ENCODE results near the gene AIG1. TPM values are rescaled to one million over a fixed set of nuclear protein-coding genes. Genes with fewer than 3 reads are reported as not detected.
"Not testable (repeated sequence)": the region's sequence is repeated elsewhere in the genome, so short reads cannot be mapped to it uniquely, and the experiment has no call there.

AIG1 gene
- total RNA-seq, 1 experiment from 2014 or later = 18.6 TPM

DNA sequence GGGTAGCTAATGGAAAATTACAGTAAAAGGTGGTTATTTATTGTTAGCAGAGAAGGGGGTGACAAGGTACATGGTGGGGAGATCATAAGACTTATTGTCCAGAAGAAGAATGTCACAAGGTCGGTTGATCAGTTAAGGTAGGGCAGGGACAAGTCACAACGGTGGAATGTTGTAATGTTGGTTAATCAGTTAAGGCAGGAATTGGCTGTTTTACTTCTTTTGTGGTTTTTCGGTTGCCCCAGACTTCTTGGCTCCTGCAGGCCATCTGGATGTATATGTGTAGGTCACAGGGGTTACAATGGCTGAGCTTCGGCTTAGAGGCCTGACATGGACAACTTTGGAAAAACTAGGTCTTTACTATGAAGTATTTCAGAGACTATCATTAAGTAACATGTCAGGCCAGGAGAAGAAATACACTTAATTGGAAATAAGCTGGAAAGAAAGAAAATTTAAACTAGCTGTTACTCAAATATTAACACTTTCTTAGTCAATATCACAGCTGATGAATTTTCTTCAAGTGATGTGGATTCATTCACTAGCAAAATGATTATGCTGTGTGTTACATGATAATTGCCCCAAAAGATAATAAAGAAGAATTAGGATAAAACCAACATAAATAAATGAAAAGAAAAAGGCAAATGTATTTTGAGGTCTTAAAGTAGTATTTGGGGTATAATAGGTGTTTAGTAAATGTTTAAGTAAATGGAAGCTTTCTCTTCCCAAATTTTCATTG, 4.4 kb downstream of the AIG1 start:
- Histone ChIP-seq H3K27me3 (ENCODE audit: control insufficient read depth, insufficient read depth, low read length) (no peaks in the 10 kb centered on the region), H3K36me3 (replicated peaks; ENCODE audit: control insufficient read depth, insufficient read depth, low read length) (no peaks in the 10 kb centered on the region), H3K4me3 (ENCODE audit: insufficient read depth, low read depth, low read length) (no peak overlapping the region)
- no peak for DNase-seq

DNA sequence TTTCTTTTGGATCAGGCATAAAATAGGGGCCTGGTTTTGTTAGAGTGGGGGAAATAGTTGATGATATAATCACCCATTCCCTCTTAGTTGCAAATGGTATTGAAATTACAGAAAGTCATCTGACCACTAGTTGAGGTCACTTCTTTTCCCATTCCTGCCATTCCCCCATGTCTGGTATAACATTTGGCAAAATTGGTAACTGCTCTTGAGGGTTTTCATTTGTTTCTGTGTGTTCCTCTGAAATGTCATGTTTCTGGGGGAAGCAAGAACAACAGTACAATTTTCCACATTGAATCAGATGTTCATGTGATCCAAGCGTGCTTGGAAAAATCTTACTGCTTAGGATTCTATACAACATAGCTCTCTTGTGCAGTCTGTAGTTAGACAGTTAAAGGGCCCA, 7.3 kb downstream of the AIG1 start:
- no peaks in the 10 kb centered on the region for H3K27me3 ChIP-seq (ENCODE audit: control insufficient read depth, insufficient read depth, low read length)
- no peak overlapping the region for H3K4me3 ChIP-seq (ENCODE audit: insufficient read depth, low read depth, low read length)
- DNase-seq = no peak
- H3K36me3 ChIP-seq (replicated peaks; ENCODE audit: control insufficient read depth, insufficient read depth, low read length) = no peaks in the 10 kb centered on the region

DNA sequence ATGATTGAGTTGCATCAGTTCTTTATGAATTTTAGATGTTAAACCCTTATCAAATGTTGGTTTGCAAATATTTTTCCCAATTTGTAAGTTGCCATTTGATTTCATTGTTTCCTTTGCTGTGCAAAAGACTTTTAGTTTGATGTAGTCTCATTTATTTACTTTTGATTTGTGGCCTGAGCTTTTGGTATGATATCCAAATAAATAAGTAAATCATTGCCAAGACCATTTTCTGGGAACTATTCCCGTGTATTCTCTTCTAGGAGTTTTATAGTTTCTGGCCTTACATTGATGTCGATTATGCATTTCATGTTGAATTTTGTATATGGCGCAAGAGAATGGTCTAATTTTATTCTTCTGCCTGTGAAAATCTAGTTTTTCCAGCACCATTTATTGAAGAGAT, 13.4 kb downstream of the AIG1 start:
- no peak for DNase-seq
- no peaks in the 10 kb centered on the region for H3K27me3 ChIP-seq (ENCODE audit: control insufficient read depth, insufficient read depth, low read length)

DNA sequence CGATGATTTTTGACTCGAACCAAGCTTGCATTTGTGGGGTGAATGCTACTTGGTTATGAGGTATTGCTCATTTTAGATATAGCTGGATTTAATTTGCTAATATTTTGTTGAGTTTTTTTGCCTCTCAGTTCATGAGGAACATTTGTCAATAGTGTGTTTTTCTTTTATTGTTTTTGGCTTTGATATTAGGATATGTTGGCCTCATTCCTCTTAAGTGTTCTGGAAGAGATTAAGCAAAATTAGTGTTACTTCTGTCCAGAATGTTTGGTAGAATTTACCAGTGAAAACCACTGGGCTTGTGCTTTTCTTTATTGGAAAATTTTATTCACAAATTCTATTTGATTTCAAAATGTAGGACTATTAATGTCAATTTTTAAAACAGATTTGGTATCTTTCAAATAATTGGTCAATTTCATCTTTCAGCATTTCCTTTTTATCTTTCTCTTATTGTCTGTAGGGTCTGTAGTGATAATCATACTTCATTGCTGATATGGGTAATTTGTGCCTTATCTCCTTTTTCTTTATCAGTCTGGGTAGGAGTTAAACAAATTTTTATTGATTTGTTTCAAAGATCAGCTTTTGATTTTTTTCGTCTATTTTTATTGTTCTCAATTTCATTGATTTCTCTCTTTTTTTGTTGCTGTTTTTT, 14.1 kb downstream of the AIG1 start:
- DNase-seq = no peak
- no peak overlapping the region for H3K4me3 ChIP-seq (ENCODE audit: insufficient read depth, low read depth, low read length)
- H3K36me3 ChIP-seq (replicated peaks; ENCODE audit: control insufficient read depth, insufficient read depth, low read length) = no peaks in the 10 kb centered on the region
- no peaks in the 10 kb centered on the region for H3K27me3 ChIP-seq (ENCODE audit: control insufficient read depth, insufficient read depth, low read length)

More for the DNA sequence above, 13.4 kb downstream of the AIG1 start:
- Histone ChIP-seq H3K4me3 (ENCODE audit: insufficient read depth, low read depth, low read length) (no peak overlapping the region), H3K36me3 (replicated peaks; ENCODE audit: control insufficient read depth, insufficient read depth, low read length) (no peaks in the 10 kb centered on the region)

DNA sequence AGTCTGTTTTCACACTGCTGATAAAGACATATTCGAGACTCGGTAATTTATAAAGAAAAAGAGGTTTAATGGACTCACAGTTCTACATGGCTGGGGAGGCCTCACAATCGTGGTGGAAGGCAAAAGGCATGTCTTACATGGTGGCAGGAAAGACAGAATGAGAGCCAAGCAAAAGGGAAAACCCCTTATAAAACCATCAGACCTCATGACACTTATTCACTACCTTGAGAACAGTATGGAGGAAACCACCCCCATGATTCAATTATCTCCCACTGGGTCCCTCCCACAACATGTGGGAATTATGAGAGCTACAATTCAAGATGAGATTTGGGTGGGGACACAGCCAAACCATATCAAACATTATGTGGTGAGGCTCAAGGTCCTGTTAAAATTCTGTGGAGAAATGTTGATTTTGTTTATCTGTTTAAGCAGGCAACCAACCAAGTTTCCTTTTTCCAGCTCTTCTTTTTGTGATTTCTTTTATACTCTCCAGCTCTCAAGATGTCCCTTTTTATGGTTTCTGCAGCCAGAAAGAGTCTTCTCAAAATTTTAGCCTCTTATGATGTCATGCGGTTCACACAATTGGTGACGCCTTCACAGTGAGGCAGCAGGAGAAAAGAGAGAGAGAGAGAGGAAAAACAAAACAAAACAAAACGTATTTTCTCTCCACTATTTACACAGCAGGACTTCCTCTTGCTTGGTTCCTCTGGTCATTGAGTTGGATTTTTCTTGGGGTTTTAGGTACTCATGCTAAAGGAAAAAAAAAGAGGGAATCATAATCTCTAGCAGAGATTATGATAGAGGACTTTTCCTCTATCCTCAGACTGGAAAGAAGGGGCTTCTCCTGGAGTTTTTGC, 18.0 kb downstream of the AIG1 start:
- no peaks in the 10 kb centered on the region for H3K27me3 ChIP-seq (ENCODE audit: control insufficient read depth, insufficient read depth, low read length)
- H3K4me3 ChIP-seq (ENCODE audit: insufficient read depth, low read depth, low read length) = no peak overlapping the region
- no peaks in the 10 kb centered on the region for H3K36me3 ChIP-seq (replicated peaks; ENCODE audit: control insufficient read depth, insufficient read depth, low read length)
- no peak for DNase-seq

DNA sequence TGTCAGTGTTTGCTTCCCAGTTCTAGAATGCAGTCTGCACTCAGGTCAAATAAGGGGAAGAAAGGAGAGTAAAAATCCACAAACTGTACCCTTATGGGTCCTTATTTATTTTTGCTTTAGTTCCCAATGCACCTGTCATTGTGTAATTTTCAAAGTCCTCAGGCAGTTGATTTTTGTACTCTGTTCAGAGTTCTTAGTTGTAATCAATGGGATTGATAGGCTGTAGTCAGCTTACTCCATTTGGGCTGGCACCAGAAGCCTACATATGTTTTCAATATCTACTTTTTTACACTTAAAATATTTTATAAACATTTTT, 18.6 kb downstream of the AIG1 start:
- no peak for DNase-seq
- Histone ChIP-seq H3K27me3 (ENCODE audit: control insufficient read depth, insufficient read depth, low read length) (no peaks in the 10 kb centered on the region), H3K4me3 (ENCODE audit: insufficient read depth, low read depth, low read length) (no peak overlapping the region), H3K36me3 (replicated peaks; ENCODE audit: control insufficient read depth, insufficient read depth, low read length) (no peaks in the 10 kb centered on the region)

DNA sequence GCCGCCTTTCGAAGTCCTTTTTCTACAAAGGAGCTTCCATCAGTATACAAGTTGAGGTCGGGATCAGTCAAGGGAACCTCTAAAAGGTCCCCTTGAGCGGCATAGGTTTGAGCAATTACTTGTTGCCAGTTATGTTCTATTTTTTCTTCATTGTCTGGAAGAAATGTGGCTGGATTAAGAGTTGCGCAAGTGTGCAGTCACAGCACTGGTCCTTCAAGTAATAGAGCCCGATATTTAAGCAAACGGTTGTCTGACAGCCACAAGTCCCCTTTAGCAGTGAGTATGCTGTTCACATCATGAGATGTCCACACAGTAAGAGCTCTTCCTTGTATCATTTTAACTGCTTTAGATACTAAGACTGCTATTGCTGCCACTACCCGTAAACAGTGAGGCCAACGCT, 21.6 kb downstream of the AIG1 start:
- not testable (repeated sequence) for H3K4me3 ChIP-seq (ENCODE audit: insufficient read depth, low read depth, low read length); H3K36me3 ChIP-seq (replicated peaks; ENCODE audit: control insufficient read depth, insufficient read depth, low read length); H3K27me3 ChIP-seq (ENCODE audit: control insufficient read depth, insufficient read depth, low read length); DNase-seq

DNA sequence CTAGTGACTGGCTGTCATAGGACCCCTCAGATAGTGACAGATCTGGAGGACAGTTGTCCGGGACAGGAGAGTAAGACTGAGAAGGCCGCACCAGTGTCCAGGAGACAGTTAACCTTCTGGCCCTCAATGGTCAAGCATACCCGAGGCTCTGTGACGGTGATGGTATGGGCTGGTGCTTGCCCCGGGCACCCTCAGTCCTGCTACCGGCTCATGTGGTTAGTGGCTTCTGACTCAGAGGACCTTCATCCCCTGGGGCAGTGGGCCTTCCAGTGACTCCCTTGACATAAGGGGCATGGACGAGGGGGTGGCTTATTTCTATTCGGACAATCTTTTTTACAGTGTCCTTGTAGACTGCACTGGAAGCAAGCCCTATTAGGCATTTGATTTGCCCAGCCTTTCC, 23.3 kb downstream of the AIG1 start:
- H3K36me3 ChIP-seq (replicated peaks; ENCODE audit: control insufficient read depth, insufficient read depth, low read length); H3K27me3 ChIP-seq (ENCODE audit: control insufficient read depth, insufficient read depth, low read length); DNase-seq; H3K4me3 ChIP-seq (ENCODE audit: insufficient read depth, low read depth, low read length): not testable (repeated sequence)

DNA sequence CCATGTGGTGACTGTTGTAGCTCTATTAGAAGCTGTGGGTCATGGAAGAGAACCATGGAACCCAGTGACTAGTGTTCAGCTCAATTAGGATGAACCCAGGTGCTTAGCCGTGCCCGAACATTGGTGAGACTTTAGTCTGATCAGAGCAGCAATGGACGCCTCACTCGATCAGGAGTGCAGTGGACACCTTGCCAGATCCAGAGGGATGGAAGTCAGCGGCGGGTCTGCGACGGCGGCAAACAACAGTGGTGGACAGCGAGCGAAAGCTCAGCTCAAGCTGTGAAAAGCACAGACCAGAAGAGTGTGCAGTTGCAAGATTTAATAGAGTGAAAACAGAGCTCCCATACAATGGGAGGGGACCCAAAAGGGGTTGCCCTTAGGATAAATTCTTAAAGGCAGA, 26.6 kb downstream of the AIG1 start:
- DNase-seq; H3K27me3 ChIP-seq (ENCODE audit: control insufficient read depth, insufficient read depth, low read length); H3K4me3 ChIP-seq (ENCODE audit: insufficient read depth, low read depth, low read length); H3K36me3 ChIP-seq (replicated peaks; ENCODE audit: control insufficient read depth, insufficient read depth, low read length): not testable (repeated sequence)

DNA sequence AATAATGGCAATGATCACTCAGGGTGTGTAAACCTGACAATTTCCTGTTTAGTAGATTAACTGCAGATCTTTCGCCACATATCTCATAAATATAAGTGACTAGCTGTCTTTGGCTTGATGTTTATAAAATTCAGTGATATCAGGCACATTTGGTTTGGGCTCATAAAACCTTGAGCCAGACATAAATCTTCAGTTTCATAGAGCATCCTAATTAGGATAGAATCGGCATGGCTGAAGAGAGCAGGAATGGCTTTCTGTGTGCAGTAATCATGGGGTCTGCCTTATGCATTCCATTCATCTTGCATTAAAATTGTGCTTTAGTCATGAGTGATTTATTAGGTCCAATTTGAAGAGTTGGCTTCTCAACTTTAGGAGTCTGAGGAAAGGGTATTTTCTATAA, 27.2 kb downstream of the AIG1 start:
- DNase-seq = no peak

DNA sequence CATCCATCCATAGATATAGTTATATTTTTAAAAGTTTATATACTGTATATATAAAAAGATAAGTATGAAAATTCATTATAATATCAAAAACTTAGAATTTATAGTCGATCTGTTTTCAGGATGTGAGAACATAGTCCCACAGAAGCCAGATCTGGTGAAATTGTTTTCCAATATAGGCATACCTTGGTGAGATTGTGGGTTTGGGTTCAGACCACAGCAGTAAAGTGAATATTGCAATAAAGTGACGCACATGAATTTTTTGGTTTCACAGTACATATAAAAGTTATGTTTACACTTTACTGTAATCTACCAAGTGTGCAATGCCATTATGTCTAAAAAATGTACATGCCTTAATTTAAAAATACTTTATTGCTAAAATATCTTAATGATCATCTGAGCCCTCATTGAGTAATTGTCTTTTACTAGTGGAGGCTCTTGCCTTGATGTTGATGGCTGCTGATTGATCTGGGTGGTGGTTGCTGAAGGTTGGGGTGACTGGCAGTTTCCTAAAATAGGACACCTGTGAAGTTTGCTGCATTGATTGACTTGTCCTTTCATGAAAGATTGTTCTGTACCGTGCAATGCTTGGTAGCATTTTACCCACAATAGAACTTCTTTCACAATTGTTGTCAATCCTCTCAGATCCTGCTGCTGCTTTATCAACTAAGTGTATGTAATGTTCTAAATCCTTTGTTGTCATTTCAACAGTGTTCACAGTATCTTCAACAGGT, 29.8 kb downstream of the AIG1 start:
- DNase-seq = no peak
- no peak overlapping the region for H3K4me3 ChIP-seq (ENCODE audit: insufficient read depth, low read depth, low read length)
- H3K27me3 ChIP-seq (ENCODE audit: control insufficient read depth, insufficient read depth, low read length) = no peaks in the 10 kb centered on the region
- no peaks in the 10 kb centered on the region for H3K36me3 ChIP-seq (replicated peaks; ENCODE audit: control insufficient read depth, insufficient read depth, low read length)

More for the DNA sequence above, 27.2 kb downstream of the AIG1 start:
- Histone ChIP-seq H3K4me3 (ENCODE audit: insufficient read depth, low read depth, low read length) (no peak overlapping the region), H3K27me3 (ENCODE audit: control insufficient read depth, insufficient read depth, low read length) (no peaks in the 10 kb centered on the region), H3K36me3 (replicated peaks; ENCODE audit: control insufficient read depth, insufficient read depth, low read length) (no peaks in the 10 kb centered on the region)

DNA sequence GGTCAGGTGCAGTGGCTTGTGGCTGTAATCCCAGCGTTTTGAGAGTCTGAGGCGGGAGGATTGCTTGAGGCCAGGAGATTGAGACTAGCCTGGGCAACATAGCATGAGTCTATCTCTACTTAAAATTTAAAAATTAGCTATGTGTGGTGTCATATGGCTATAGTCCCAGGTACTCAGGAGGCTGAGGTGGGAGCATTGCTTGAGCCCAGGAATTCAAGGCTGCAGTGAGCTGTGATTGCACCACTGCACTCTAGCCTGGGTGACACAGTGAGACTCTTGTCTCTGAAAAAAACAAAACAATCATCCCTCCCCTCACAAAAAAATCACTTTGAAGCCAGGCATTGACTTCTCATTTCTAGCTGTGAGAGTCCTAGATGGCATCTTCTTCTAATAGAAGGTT, 32.1 kb downstream of the AIG1 start:
- DNase-seq = no peak
- Histone ChIP-seq H3K36me3 (replicated peaks; ENCODE audit: control insufficient read depth, insufficient read depth, low read length) (no peaks in the 10 kb centered on the region), H3K4me3 (ENCODE audit: insufficient read depth, low read depth, low read length) (no peak overlapping the region), H3K27me3 (ENCODE audit: control insufficient read depth, insufficient read depth, low read length) (no peaks in the 10 kb centered on the region)

DNA sequence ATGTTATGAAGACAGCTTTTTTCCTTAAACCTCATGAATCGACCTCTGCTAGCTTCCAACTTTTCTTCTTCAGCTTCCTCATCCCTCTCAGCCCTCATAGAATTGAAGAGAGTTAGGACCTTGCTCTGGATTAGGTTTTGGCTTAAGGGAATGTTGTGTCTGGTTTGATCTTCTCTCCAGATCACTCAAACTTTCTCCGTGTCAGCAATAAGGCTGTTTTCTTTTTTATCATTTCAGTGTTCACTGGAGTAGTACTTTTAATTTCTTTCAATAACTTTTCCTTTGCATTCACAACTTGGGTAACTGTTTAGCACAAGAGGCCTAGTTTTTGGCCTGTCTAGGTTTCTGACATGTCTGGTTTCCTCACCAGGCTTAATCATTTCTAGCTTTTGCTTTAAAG, 32.6 kb downstream of the AIG1 start:
- no peak overlapping the region for H3K4me3 ChIP-seq (ENCODE audit: insufficient read depth, low read depth, low read length)
- H3K27me3 ChIP-seq (ENCODE audit: control insufficient read depth, insufficient read depth, low read length) = no peaks in the 10 kb centered on the region
- H3K36me3 ChIP-seq (replicated peaks; ENCODE audit: control insufficient read depth, insufficient read depth, low read length) = no peaks in the 10 kb centered on the region
- no peak for DNase-seq

DNA sequence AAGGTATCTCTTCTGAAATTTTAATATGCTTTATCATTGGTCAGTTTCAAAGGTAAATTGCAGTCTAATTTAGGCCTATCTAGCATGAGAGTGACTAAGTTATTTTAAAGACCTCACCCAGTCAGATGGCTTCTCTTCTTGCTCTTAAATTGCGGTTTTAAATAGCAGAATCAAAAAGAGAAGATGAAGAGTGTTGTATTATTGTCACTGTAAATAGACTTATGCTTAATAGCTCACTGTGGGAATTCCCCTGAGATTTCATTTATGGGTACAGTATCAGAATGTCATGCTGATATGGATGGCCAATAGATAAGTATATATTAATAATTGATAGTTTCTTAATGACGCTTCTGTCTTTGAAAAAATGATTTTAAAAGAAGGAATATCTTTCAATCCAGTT, 35.7 kb downstream of the AIG1 start:
- Histone ChIP-seq H3K36me3 (replicated peaks; ENCODE audit: control insufficient read depth, insufficient read depth, low read length) (no peaks in the 10 kb centered on the region), H3K27me3 (ENCODE audit: control insufficient read depth, insufficient read depth, low read length) (no peaks in the 10 kb centered on the region), H3K4me3 (ENCODE audit: insufficient read depth, low read depth, low read length) (no peak overlapping the region)
- no peak for DNase-seq
